ENCODE measurements around the gene ABCA12. TPM values are rescaled to one million over a fixed set of nuclear protein-coding genes. Genes with fewer than 3 reads are reported as not detected.

The ABCA12 gene
- total and polyA plus RNA-seq, 2 of the 13 experiments (the other 11 are each of a cell fraction or from before 2014, with no cell fraction given) = 0.02 to 0.07 TPM

DNA sequence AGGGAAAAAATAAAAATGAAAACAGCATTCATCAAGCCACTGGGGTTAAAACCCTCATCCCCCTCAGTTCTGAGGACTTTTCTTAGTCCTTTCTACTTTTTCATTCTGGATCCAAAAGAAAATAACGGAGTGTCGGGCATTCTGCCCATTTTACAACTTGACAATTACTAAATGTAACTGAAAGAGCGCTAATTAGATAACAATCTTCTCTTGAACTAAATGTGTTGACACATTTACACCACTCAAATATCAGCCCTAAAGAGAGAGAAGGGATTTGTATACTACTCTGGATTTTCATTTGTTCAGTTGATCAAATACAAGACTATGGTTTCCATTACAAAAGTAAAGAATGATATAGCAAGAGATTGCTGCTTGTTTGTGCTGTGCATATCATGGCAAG lies 27.5 kb downstream of the ABCA12 start:
- in situ Hi-C loops (cut with HindIII; ENCODE audit: extremely low pct_ligation_motif_present, low pct_unique_long_range_greater_than_20kb) (no loop called here), intact Hi-C loops (cut with micrococcal nuclease; ENCODE audit: unreplicated experiment) (no loop called here)
- H3K9me3 ChIP-seq (ENCODE audit: low read length) = no peaks in the 10 kb centered on the region
- no TSS peak for BruUV-seq (replicated peaks)
- no peak for FAIRE-seq
- H3K4me1 ChIP-seq (ENCODE audit: insufficient read depth, low read length) = no peaks in the 10 kb centered on the region
- H3K4me3 ChIP-seq (replicated peaks in 1 of 3; ENCODE audit: insufficient read depth in 1 of 3, low read depth in 2 of 3, low read length in 3 of 3) = no peak overlapping the region
- TF ChIP-seq CBX2 (IDR thresholded peaks at IDR 0.05; ENCODE audit: low read depth, low read length) (0 out of 2 replicates have a peak, but pooled peaks have one; percentile 39), CBX2 (CRISPR knock-in tag; IDR thresholded peaks at IDR 0.05; ENCODE audit: low read depth) (no peak), ZNF30 (CRISPR knock-in tag; IDR thresholded peaks at IDR 0.05) (no peak), BCL6 (CRISPR knock-in tag; IDR thresholded peaks at IDR 0.05) (no peak)
- CTCF ChIA-PET (ENCODE audit: low intra/inter-chr PET ratio, low total read pairs) = no interaction called here
- POLR2A ChIA-PET = no interaction called here
- no peaks in the 10 kb centered on the region for H4K20me1 ChIP-seq (ENCODE audit: insufficient read depth, low read length)
- H3K9ac ChIP-seq (ENCODE audit: insufficient read depth, low read depth, low read length) = no peak overlapping the region
- H3K27ac ChIP-seq (ENCODE audit: extremely low read length, insufficient read depth, low read length) = no peak overlapping the region
- no peak for ATAC-seq
- 4% methylated on average over 3 of the region's 3 CpGs for WGBS (ENCODE audit: low lambda C conversion rate)
- H3K79me2 ChIP-seq (ENCODE audit: insufficient read depth, low read length) = no peaks in the 10 kb centered on the region
- H3K36me3 ChIP-seq (replicated peaks in 1 of 2; ENCODE audit: control insufficient read depth in 1 of 2, insufficient read depth in 2 of 2, low read length in 2 of 2) = no peaks in the 10 kb centered on the region
- no peak overlapping the region for H3K4me2 ChIP-seq (ENCODE audit: low read depth, low read length)
- H2AFZ ChIP-seq (ENCODE audit: low read length) = no peak overlapping the region
- H3K27me3 ChIP-seq (ENCODE audit: control insufficient read depth in 1 of 2, insufficient read depth in 2 of 2, low read length in 2 of 2) = peaks cover 0 to 14% of the 10 kb centered on the region in 2 experiments; a peak in 2 of 5 replicates
- no peak for DNase-seq (ENCODE audit: low spot score)

DNA sequence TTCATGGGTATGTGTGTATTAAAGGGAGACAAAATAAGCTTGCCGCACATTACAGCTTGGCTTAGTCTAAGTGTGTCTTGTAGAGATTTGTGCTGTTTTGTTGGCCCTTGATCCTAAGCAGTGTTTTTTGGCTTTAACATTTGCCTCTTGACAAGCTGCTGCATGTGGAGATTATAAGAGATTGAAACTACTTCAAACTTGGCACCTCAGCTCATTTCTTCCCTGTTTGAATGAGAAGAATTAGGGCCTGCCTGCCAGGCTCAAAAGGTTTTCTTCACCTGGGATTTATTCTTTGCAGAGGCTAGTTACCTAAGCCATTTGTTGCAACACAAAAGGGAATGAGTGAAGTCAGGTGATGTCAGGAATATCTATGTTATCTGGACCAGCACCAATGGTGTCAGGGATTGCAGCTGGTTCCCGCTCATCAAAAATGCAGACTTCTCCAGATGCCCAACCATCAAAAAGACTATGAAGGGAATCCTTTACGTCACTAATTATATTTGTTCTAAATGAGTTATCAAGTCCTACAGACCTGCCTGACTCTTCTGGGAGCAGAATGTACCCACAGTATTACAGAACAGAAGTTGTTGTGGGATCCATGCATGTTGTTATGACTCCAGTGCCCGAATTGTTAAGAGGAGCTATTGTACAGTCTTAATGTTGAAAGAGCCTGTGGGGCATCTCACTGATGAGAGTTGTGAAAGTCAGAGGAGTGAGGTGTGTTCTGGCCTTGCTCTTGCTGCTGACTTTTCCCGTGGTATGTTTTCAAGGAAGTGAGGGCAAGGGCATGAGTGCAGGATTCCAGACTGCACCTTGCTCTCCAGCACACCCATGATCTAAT lies 31.0 kb downstream of the ABCA12 start:
- no peak overlapping the region for H3K27ac ChIP-seq (ENCODE audit: extremely low read length, insufficient read depth, low read length)
- ATAC-seq (no peak), DNase-seq (ENCODE audit: low spot score) (no peak), FAIRE-seq (no peak)
- H3K9ac ChIP-seq (ENCODE audit: insufficient read depth, low read depth, low read length) = no peak overlapping the region
- H2AFZ ChIP-seq (ENCODE audit: low read length) = no peak overlapping the region
- in situ Hi-C loops (cut with HindIII; ENCODE audit: extremely low pct_ligation_motif_present, low pct_unique_long_range_greater_than_20kb) (no loop called here), intact Hi-C loops (cut with micrococcal nuclease; ENCODE audit: unreplicated experiment) (no loop called here)
- no peak overlapping the region for H3K4me3 ChIP-seq (replicated peaks in 1 of 3; ENCODE audit: insufficient read depth in 1 of 3, low read depth in 2 of 3, low read length in 3 of 3)
- ChIA-PET POLR2A (no interaction called here), CTCF (ENCODE audit: low intra/inter-chr PET ratio, low total read pairs) (no interaction called here)
- no peaks in the 10 kb centered on the region for H3K36me3 ChIP-seq (replicated peaks in 1 of 2; ENCODE audit: control insufficient read depth in 1 of 2, insufficient read depth in 2 of 2, low read length in 2 of 2)
- BruUV-seq (replicated peaks) = no TSS peak
- TF ChIP-seq ZNF546 (CRISPR knock-in tag; conservative IDR thresholded peaks at IDR 0.05) = no peak
- no peak for TF ChIP-seq ZNF17 (CRISPR knock-in tag; IDR thresholded peaks at IDR 0.05)
- no peaks in the 10 kb centered on the region for H4K20me1 ChIP-seq (ENCODE audit: insufficient read depth, low read length)
- no peaks in the 10 kb centered on the region for H3K79me2 ChIP-seq (ENCODE audit: insufficient read depth, low read length)
- H3K27me3 ChIP-seq (ENCODE audit: control insufficient read depth in 1 of 2, insufficient read depth in 2 of 2, low read length in 2 of 2) = peaks cover 0 to 10% of the 10 kb centered on the region in 2 experiments; a peak in 2 of 5 replicates
- no peaks in the 10 kb centered on the region for H3K4me1 ChIP-seq (ENCODE audit: insufficient read depth, low read length)
- 22% methylated on average over 5 of the region's 5 CpGs for WGBS (ENCODE audit: low lambda C conversion rate)
- H3K4me2 ChIP-seq (ENCODE audit: low read depth, low read length) = no peak overlapping the region
- no peaks in the 10 kb centered on the region for H3K9me3 ChIP-seq (ENCODE audit: low read length)

All from HepG2 (cell line).